ENCODE results near the gene IPCEF1. TPM values are rescaled to one million over a fixed set of nuclear protein-coding genes. Genes with fewer than 3 reads are reported as not detected.

The IPCEF1 gene
- total and polyA plus RNA-seq, 2 of the 4 experiments (the other 2 are of a cell fraction) = under 0.01 to 0.03 TPM

DNA sequence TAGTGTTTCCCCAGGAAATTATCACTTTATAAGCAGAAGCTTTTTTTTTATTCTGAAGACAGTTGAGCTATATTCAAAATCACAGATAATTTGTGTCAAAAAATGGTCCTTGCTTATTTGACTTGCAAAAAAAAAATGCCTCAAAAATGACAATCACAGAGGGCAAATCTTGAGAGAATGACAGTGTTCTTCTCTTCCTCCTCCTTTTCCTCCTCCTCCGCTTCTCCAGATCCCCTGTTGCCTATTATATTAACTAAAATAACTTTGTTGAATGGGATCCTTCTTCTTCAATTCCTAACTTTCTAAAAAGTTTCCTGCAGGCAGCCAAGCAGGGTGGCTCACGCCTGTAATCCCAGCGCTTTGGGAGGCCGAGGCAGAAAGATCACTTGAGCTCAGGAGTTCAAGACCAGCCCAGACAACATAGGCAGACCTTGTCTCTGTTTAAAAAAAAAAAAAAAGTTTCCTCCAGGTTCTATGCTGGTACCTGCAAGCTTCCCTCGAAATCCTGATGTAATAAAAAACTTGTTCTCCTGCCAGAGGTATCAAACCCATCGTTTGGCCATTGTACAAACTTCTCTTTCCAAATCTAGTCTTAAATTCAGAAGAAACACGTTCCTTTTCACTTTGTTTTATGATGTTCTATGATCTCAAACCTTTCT lies 128.6 kb downstream of the IPCEF1 start:
- intact Hi-C loops (cut with micrococcal nuclease) (no loop called here), in situ Hi-C loops (cut with MboI; ENCODE audit: low sequenced_read_pairs) (no loop called here), dilution Hi-C loops (cut with HindIII; ENCODE audit: low sequenced_read_pairs, unreplicated experiment) (no loop called here)
- Histone ChIP-seq H4K5ac (ENCODE audit: low read depth, low read length) (no peak overlapping the region), H3K9ac (ENCODE audit: low read depth, low read length) (no peak overlapping the region), H3K18ac (ENCODE audit: low read depth, low read length) (no peak overlapping the region), H3K27me3 (ENCODE audit: control insufficient read depth, insufficient read depth, low read length) (no peaks in the 10 kb centered on the region), H4K91ac (ENCODE audit: insufficient read depth, low read depth, low read length) (no peak overlapping the region), H3K4me1 (ENCODE audit: control insufficient read depth, insufficient read depth, low read length) (no peaks in the 10 kb centered on the region), H2BK5ac (ENCODE audit: low read depth, low read length, poor library complexity, severe bottlenecking) (no peak overlapping the region), H2BK120ac (ENCODE audit: low read depth, low read length) (no peak overlapping the region), H3K14ac (replicated peaks; ENCODE audit: low read depth, low read length) (no peak overlapping the region), H3K27ac (ENCODE audit: insufficient read depth, low read length) (no peak overlapping the region), H4K20me1 (ENCODE audit: insufficient read depth, low read length) (no peaks in the 10 kb centered on the region), H2AK5ac (ENCODE audit: low read depth, low read length) (no peak overlapping the region), H3K4me2 (ENCODE audit: low read depth, low read length) (no peak overlapping the region), H2AFZ (replicated peaks; ENCODE audit: low read length, poor library complexity) (no peak overlapping the region), H3K23ac (ENCODE audit: low read depth, low read length) (no peak overlapping the region), H2BK20ac (ENCODE audit: low read depth, low read length) (no peak overlapping the region), H3K9me1 (ENCODE audit: insufficient read depth, low read length) (no peaks in the 10 kb centered on the region), H3K79me1 (ENCODE audit: low read depth in 1 of 2, low read length in 2 of 2) (no peaks in the 10 kb centered on the region), H3K9me3 (ENCODE audit: control insufficient read depth, insufficient read depth, low read length) (no peaks in the 10 kb centered on the region), H3K36me3 (ENCODE audit: control insufficient read depth, insufficient read depth, low read length) (no peaks in the 10 kb centered on the region), H3K56ac (ENCODE audit: extremely low read depth, insufficient read depth, low read length) (no peak overlapping the region), H3K4ac (ENCODE audit: low read depth, low read length) (no peak overlapping the region), H2AK9ac (replicated peaks; ENCODE audit: low read depth, low read length, poor library complexity) (no peak overlapping the region), H4K8ac (ENCODE audit: low read depth in 2 of 2, low read length in 2 of 2) (no peak overlapping the region), H2BK15ac (ENCODE audit: low read depth, low read length) (no peak overlapping the region), H3K4me3 (ENCODE audit: insufficient read depth, low read depth, low read length) (no peak overlapping the region)
- POLR2A ChIA-PET (ENCODE audit: unreplicated experiment) = no interaction called here
- CTCF ChIA-PET = no interaction called here
- 40% methylated on average over 2 of the region's 7 CpGs; no CpG with 5 or more reads in 1 of the 2 experiments for WGBS, 2 experiments (ENCODE audit: extremely low coverage in 2 of 2, insufficient read length in 1 of 2)
- no peak for TF ChIP-seq RFX5 (IDR thresholded peaks at IDR 0.05; ENCODE audit: low read depth, low read length)
- TF ChIP-seq, protein P1, sequence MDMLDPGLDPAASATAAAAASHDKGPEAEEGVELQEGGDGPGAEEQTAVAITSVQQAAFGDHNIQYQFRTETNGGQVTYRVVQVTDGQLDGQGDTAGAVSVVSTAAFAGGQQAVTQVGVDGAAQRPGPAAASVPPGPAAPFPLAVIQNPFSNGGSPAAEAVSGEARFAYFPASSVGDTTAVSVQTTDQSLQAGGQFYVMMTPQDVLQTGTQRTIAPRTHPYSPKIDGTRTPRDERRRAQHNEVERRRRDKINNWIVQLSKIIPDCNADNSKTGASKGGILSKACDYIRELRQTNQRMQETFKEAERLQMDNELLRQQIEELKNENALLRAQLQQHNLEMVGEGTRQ (IDR thresholded peaks at IDR 0.05; ENCODE audit: low read depth, low read length) = no peak
- no peak for TF ChIP-seq NFE2L2 (IDR thresholded peaks at IDR 0.05; ENCODE audit: low read depth, low read length)
- no peak for TF ChIP-seq RCOR1 (IDR thresholded peaks at IDR 0.05; ENCODE audit: insufficient replicate concordance, low read length)
- TF ChIP-seq, protein P2, sequence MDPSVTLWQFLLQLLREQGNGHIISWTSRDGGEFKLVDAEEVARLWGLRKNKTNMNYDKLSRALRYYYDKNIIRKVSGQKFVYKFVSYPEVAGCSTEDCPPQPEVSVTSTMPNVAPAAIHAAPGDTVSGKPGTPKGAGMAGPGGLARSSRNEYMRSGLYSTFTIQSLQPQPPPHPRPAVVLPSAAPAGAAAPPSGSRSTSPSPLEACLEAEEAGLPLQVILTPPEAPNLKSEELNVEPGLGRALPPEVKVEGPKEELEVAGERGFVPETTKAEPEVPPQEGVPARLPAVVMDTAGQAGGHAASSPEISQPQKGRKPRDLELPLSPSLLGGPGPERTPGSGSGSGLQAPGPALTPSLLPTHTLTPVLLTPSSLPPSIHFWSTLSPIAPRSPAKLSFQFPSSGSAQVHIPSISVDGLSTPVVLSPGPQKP (IDR thresholded peaks at IDR 0.05; ENCODE audit: borderline replicate concordance, low read depth, low read length) = no peak
- TF ChIP-seq FOS (IDR thresholded peaks at IDR 0.05; ENCODE audit: low read depth, low read length) = no peak
- no peak for TF ChIP-seq POLR2A (IDR thresholded peaks at IDR 0.05; ENCODE audit: low read depth, low read length)
- no peak for TF ChIP-seq CEBPB (IDR thresholded peaks at IDR 0.05; ENCODE audit: low read depth, low read length)
- TF ChIP-seq RAD21 (IDR thresholded peaks at IDR 0.05; ENCODE audit: low read length) = no peak
- TF ChIP-seq SMC3 (IDR thresholded peaks at IDR 0.05; ENCODE audit: low read depth, low read length) = no peak
- TF ChIP-seq, protein P3, sequence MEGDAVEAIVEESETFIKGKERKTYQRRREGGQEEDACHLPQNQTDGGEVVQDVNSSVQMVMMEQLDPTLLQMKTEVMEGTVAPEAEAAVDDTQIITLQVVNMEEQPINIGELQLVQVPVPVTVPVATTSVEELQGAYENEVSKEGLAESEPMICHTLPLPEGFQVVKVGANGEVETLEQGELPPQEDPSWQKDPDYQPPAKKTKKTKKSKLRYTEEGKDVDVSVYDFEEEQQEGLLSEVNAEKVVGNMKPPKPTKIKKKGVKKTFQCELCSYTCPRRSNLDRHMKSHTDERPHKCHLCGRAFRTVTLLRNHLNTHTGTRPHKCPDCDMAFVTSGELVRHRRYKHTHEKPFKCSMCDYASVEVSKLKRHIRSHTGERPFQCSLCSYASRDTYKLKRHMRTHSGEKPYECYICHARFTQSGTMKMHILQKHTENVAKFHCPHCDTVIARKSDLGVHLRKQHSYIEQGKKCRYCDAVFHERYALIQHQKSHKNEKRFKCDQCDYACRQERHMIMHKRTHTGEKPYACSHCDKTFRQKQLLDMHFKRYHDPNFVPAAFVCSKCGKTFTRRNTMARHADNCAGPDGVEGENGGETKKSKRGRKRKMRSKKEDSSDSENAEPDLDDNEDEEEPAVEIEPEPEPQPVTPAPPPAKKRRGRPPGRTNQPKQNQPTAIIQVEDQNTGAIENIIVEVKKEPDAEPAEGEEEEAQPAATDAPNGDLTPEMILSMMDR (conservative IDR thresholded peaks at IDR 0.05; ENCODE audit: low read depth, low read length) = no peak
- no peak for TF ChIP-seq MAZ (IDR thresholded peaks at IDR 0.05; ENCODE audit: borderline replicate concordance, low read depth, low read length)
- TF ChIP-seq MXI1 (IDR thresholded peaks at IDR 0.05; ENCODE audit: borderline replicate concordance, low read depth, low read length) = no peak
- no peak for TF ChIP-seq BHLHE40 (IDR thresholded peaks at IDR 0.05; ENCODE audit: low read depth, low read length)
- no peak for TF ChIP-seq CHD1 (IDR thresholded peaks at IDR 0.05; ENCODE audit: low read depth, low read length)
- no peak for DNase-seq
- no TSS peak for BruUV-seq (replicated peaks)
- no peak for ATAC-seq (ENCODE audit: low read depth)
